BE2C (cell line): ENCODE results near the gene TMEM60.

Source experiments
- DNase-seq: peaks from one replicate; pipeline ENCODE4 v3.0.0-alpha.2; 2020
- H3K27me3 ChIP-seq: fragments of 250-450 bp; sonication (Bioruptor Pico); 2 replicates; pipeline ENCODE4 v1.5.1; 2020; ENCODE audit warnings: mild to moderate bottlenecking
- H3K36me3 ChIP-seq: fragments of 250-450 bp; sonication (Bioruptor Pico); 2 replicates; pipeline ENCODE4 v1.5.1; 2020; ENCODE audit warnings: mild to moderate bottlenecking
- H3K4me1 ChIP-seq: fragments of 250-450 bp; sonication (Bioruptor Pico); 2 replicates; pipeline ENCODE4 v1.5.1; 2020
- H3K4me3 ChIP-seq: 2 replicates; pipeline ENCODE4 v1.5.1; 2011; ENCODE audit warnings: low read depth, low read length
- H3K9me3 ChIP-seq: fragments of 250-450 bp; sonication (Bioruptor Pico); 2 replicates; pipeline ENCODE4 v1.5.1; 2020
- CTCF ChIP-seq: IDR thresholded peaks from 2 replicates; pipeline ENCODE4 v1.5.1; 2012; ENCODE audit warnings: mild to moderate bottlenecking, low read depth, low read length

Gene TMEM60

GRCh38 chr7:77799078-77799964 lies 1.1 kb upstream of the TMEM60 start:
- TF ChIP-seq CTCF, result no peak
- H3K27me3 ChIP-seq, result no peaks in the 10 kb centered on the region
- H3K4me1 ChIP-seq, result no peaks in the 10 kb centered on the region; the same call in none of the 2 replicates
- peak; percentile 70 for DNase-seq
- H3K36me3 ChIP-seq, result no peaks in the 10 kb centered on the region
- H3K4me3 ChIP-seq, result peak overlapping the region; percentile 89
- H3K9me3 ChIP-seq, result no peaks in the 10 kb centered on the region

- no peaks in the 10 kb centered on the region for H3K27me3 ChIP-seq
- H3K4me3 ChIP-seq, result peak overlapping the region; percentile 89
- DNase-seq, result peak; percentile 56
- no peaks in the 10 kb centered on the region; the same call in none of the 2 replicates for H3K4me1 ChIP-seq
- H3K36me3 ChIP-seq, result no peaks in the 10 kb centered on the region; the same call in none of the 2 replicates
- no peak for TF ChIP-seq CTCF
- no peaks in the 10 kb centered on the region for H3K9me3 ChIP-seq
These were observed 370 bp downstream of the TMEM60 start for GRCh38 chr7:77797734-77798393.

GRCh38 chr7:77796960-77797359 lies 1.3 kb downstream of the TMEM60 start:
- Histone ChIP-seq H3K9me3 (no peaks in the 10 kb centered on the region), H3K36me3 (no peaks in the 10 kb centered on the region; the same call in none of the 2 replicates), H3K4me1 (no peaks in the 10 kb centered on the region; the same call in 1 of the 2 replicates), H3K4me3 (peak overlapping the region; percentile 89), H3K27me3 (no peaks in the 10 kb centered on the region)
- no peak for TF ChIP-seq CTCF
- DNase-seq, result no peak

GRCh38 chr7:77796109-77796508 lies 2.1 kb downstream of the TMEM60 start:
- no peaks in the 10 kb centered on the region; the same call in none of the 2 replicates for H3K36me3 ChIP-seq
- DNase-seq, result no peak
- H3K27me3 ChIP-seq, result no peaks in the 10 kb centered on the region
- no peaks in the 10 kb centered on the region for H3K9me3 ChIP-seq
- H3K4me3 ChIP-seq, result no peak overlapping the region
- no peak for TF ChIP-seq CTCF
- H3K4me1 ChIP-seq, result no peaks in the 10 kb centered on the region; the same call in 1 of the 2 replicates

- Histone ChIP-seq H3K4me1 (no peaks in the 10 kb centered on the region; the same call in 1 of the 2 replicates), H3K4me3 (no peak overlapping the region), H3K36me3 (no peaks in the 10 kb centered on the region; the same call in none of the 2 replicates), H3K27me3 (no peaks in the 10 kb centered on the region), H3K9me3 (no peaks in the 10 kb centered on the region)
- no peak for DNase-seq
- TF ChIP-seq CTCF, result no peak
These were observed 4.2 kb downstream of the TMEM60 start for GRCh38 chr7:77794000-77794399.

- TF ChIP-seq CTCF, result no peak
- no peaks in the 10 kb centered on the region for H3K9me3 ChIP-seq
- H3K4me3 ChIP-seq, result no peak overlapping the region
- no peaks in the 10 kb centered on the region; the same call in 1 of the 2 replicates for H3K4me1 ChIP-seq
- DNase-seq, result no peak
- H3K27me3 ChIP-seq, result no peaks in the 10 kb centered on the region
- no peaks in the 10 kb centered on the region; the same call in none of the 2 replicates for H3K36me3 ChIP-seq
These were observed 6.3 kb downstream of the TMEM60 start for GRCh38 chr7:77791956-77792355.
